ENCODE data around the gene AP2A2.

The AP2A2 gene

GRCh38 chr11:893008-893654 lies 32.5 kb upstream of the AP2A2 start:
- H3K4me3 ChIP-seq (replicated peaks; ENCODE audit: low read depth, low read length): no peak overlapping the region
- TF ChIP-seq, protein P1, sequence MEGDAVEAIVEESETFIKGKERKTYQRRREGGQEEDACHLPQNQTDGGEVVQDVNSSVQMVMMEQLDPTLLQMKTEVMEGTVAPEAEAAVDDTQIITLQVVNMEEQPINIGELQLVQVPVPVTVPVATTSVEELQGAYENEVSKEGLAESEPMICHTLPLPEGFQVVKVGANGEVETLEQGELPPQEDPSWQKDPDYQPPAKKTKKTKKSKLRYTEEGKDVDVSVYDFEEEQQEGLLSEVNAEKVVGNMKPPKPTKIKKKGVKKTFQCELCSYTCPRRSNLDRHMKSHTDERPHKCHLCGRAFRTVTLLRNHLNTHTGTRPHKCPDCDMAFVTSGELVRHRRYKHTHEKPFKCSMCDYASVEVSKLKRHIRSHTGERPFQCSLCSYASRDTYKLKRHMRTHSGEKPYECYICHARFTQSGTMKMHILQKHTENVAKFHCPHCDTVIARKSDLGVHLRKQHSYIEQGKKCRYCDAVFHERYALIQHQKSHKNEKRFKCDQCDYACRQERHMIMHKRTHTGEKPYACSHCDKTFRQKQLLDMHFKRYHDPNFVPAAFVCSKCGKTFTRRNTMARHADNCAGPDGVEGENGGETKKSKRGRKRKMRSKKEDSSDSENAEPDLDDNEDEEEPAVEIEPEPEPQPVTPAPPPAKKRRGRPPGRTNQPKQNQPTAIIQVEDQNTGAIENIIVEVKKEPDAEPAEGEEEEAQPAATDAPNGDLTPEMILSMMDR (IDR thresholded peaks at IDR 0.05; ENCODE audit: low read length, missing control alignments): no peak
- no peak for DNase-seq (ENCODE audit: low read depth)

DNA sequence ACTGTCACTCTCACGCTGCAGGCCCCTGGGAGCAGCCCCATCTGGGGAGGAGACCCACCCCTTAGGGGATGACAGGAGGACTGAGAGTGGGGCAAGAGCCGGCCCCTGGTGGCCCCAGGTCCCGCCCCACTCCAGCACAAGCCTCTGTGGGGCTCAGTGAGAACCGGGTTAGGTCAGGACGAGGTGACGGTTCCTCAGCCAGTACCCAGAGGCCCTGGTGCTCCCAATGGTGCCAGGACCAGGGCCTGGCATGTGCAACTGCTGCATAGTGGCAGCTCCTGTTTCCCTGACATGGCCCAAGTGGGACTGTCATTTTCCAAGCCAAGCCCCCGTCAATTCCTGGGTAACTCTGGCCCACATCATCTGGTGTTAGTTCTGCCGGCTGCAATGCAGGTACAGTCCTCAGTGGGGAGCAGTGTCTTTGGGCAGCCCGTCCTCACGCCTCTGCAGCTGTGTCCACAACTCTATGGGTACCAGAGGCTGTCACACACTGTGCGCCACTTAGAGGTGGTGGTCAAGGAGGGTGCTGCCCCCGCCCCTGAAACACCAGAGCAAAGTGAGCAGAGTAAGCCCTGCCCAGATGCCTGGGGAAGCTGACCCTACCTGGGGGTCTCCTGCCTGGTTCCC lies 31.0 kb upstream of the AP2A2 start:
- no peak for DNase-seq (ENCODE audit: low read depth)
- no peak overlapping the region for H3K4me3 ChIP-seq (replicated peaks; ENCODE audit: low read depth, low read length)
- TF ChIP-seq, protein P1 (IDR thresholded peaks at IDR 0.05; ENCODE audit: low read length, missing control alignments): no peak

DNA sequence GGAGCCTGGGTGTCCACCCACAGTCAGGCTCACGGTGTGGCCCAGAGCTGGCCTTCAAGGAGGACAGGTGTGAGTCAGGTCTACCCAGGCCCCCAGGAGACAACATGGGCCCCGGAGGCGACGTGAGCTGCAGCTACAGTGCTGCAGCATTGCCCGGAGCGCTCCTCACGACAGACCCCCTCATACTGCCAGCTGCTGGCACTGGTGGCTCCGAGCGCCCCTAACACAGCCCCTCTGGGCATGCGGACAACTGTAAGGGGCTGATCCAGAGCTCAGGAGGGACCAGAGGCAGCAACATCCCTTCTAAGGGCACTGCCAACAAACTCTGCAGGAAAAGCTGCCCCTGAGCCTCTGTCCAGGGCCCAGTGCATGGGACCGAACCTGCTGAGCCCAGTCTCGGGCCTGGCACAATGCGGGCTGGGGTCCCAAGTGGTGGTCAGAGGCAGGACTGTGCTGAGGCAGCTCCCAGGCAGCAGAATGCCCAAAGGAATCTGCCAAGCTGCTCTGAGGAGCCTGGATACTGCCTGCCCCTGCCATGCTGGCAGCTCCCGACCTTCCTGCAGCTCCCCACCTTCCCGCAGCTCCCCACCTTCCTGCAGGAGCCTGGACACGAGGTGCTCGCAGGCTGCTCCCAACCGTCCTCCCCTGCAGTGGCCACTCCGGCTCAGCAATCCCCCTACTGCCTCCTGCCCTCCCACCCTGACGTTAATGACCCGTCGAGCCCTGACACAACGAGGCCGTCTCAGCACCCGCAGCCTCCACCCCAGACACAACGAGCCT lies 30.1 kb upstream of the AP2A2 start:
- TF ChIP-seq, protein P1 (IDR thresholded peaks at IDR 0.05; ENCODE audit: low read length, missing control alignments): no peak
- DNase-seq (ENCODE audit: low read depth): no peak
- no peak overlapping the region for H3K4me3 ChIP-seq (replicated peaks; ENCODE audit: low read depth, low read length)

DNA sequence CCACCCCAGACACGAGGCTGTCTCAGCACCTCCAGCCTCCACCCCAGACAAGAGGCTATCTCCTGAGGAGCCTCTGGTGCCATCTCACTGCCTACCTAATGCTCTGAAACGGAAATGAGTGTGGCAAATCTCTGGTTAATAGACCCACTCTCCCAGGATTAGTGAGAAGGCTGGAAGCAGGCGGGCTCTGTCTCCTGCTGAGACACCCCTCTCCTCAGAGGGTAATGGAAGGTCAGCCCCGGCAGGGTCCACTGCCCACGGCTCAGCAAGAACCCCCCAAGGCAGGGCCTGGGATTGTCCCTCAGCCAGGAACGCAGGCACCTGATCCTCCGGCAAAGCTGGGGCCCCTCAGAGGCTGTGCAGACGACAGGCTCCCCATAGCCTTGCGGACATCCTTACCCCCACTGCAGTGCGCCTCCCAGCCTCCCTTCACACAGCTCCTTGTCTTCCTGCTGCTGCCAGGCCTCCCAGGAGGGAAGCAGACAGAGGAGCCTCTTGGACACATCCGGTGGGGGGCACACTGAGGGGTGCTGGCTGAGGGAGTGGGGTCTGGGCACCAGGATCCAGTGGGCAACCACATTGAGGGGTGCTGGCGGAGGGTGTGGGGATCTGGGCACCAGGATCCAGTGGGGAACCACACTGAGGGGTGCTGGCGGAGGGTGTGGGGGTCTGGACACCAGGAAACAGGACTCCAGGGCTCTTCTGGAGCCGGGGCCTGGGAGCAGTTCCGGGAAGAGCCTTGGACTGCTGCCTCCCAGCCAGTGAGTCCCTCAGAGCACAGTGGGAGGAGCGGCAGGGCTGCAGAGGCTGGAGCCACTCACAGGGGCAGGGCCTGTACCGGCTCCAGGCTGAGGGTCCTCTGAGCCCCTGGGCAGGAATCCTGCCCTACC lies 28.2 kb upstream of the AP2A2 start:
- TF ChIP-seq, protein P1 (IDR thresholded peaks at IDR 0.05; ENCODE audit: low read length, missing control alignments): no peak
- no peak overlapping the region for H3K4me3 ChIP-seq (replicated peaks; ENCODE audit: low read depth, low read length)
- DNase-seq (ENCODE audit: low read depth): no peak

GRCh38 chr11:898143-898511 lies 27.5 kb upstream of the AP2A2 start:
- peak; percentile 41 for DNase-seq (ENCODE audit: low read depth)
- TF ChIP-seq, protein P1 (IDR thresholded peaks at IDR 0.05; ENCODE audit: low read length, missing control alignments): peak; percentile 37
- no peak overlapping the region for H3K4me3 ChIP-seq (replicated peaks; ENCODE audit: low read depth, low read length)

- TF ChIP-seq, protein P1 (IDR thresholded peaks at IDR 0.05; ENCODE audit: low read length, missing control alignments): peak; percentile 22
- peak; percentile 16 for DNase-seq (ENCODE audit: low read depth)
- H3K4me3 ChIP-seq (replicated peaks; ENCODE audit: low read depth, low read length): no peak overlapping the region
Observed at GRCh38 chr11:898540-899190, 27.0 kb upstream of the AP2A2 start.

All from fibroblast of pulmonary artery (primary cell).